Panc1 (cell line): ENCODE measurements around the gene SOCS1. TPM values are rescaled to one million over a fixed set of nuclear protein-coding genes. Genes with fewer than 3 reads are reported as not detected.

ENCODE experiments used
- ATAC-seq: fragments of 200-7000 bp; cut with Tn5 transposase; 2 replicates; pipeline ENCODE4 v1.9.1; 2020; ENCODE audit warnings: mild to moderate bottlenecking, moderate library complexity
- Bru-seq: library from RNA; stranded (reverse); fragments of 400-500 nt; gene quantifications from one replicate; lab custom pipeline; 2021; lab: Mats Ljungman, UMichigan
- BruChase-seq, 2 experiments: library from RNA; stranded (reverse); fragments of 400-500 nt; gene quantifications; one replicate each; lab custom pipeline; 2021; lab: Mats Ljungman, UMichigan
- BruUV-seq: library from RNA; stranded (reverse); fragments of 400-500 nt; replicated peaks from 2 replicates; lab custom pipeline; 2021; lab: Mats Ljungman, UMichigan
- CTCF ChIA-PET: fragments of 300-600 bp; sonication (Branson Sonifier 250); formaldehyde crosslinking; loops from one replicate; lab custom pipeline; 2022; ENCODE audit warnings: antibody characterized with exemption; lab: Charles Lee
- POLR2A ChIA-PET: fragments of 300-600 bp; sonication (Branson Sonifier 250); formaldehyde crosslinking; loops from one replicate; lab custom pipeline; 2022; ENCODE audit warnings: antibody characterized with exemption; lab: Charles Lee
- DNase-seq: peaks from one replicate; pipeline ENCODE4 v3.0.0-alpha.2; 2010; ENCODE audit warnings: low read depth, low spot score
- H3K27ac ChIP-seq: 2 replicates; pipeline ENCODE4 v1.5.1; 2011; ENCODE audit warnings: mild to moderate bottlenecking, low read length, inconsistent platforms
- H3K27me3 ChIP-seq: fragments of 200-500 bp; sonication (Bioruptor generic); 2 replicates; pipeline ENCODE4 v1.6.0; 2014; ENCODE audit warnings: low read length, inconsistent platforms; ENCODE audit not compliant: control insufficient read depth, insufficient read depth
- H3K36me3 ChIP-seq: fragments of 200-500 bp; sonication (Bioruptor generic); 2 replicates; pipeline ENCODE4 v1.5.1; 2014; ENCODE audit warnings: inconsistent platforms, mild to moderate bottlenecking, low read length, moderate library complexity; ENCODE audit not compliant: control insufficient read depth, insufficient read depth
- H3K4me1 ChIP-seq: 2 replicates; pipeline ENCODE4 v1.5.1; 2011; ENCODE audit warnings: inconsistent platforms, mild to moderate bottlenecking, low read length, moderate library complexity; ENCODE audit not compliant: control insufficient read depth, insufficient read depth
- H3K4me3 ChIP-seq, 2 experiments: 2 replicates each; pipeline ENCODE4 v1.5.1; 2011 to 2012; ENCODE audit warnings: low read depth in 2 of 2, low read length in 2 of 2, mild to moderate bottlenecking in 2 of 2, inconsistent platforms in 1 of 2, moderate library complexity in 1 of 2
- H3K9me3 ChIP-seq: fragments of 200-500 bp; sonication (Bioruptor generic); 2 replicates; pipeline ENCODE4 v1.5.1; 2014; ENCODE audit warnings: low read depth, mild to moderate bottlenecking, inconsistent platforms, low read length, moderate library complexity; ENCODE audit not compliant: control insufficient read depth, insufficient read depth
- CTCF ChIP-seq: fragments of 450-650 bp; IDR thresholded peaks from 2 replicates; pipeline ENCODE4 v1.5.1; 2017; ENCODE audit warnings: mild to moderate bottlenecking
- POLR2AphosphoS5 ChIP-seq: IDR thresholded peaks from 2 replicates; pipeline ENCODE4 v1.6.1; 2012; ENCODE audit warnings: mild to moderate bottlenecking, low read depth, low read length, moderate library complexity
- REST ChIP-seq, 2 experiments: IDR thresholded peaks; 2 replicates each; pipeline ENCODE4 v1.6.1; 2011 to 2012; ENCODE audit warnings: low read depth in 2 of 2, control low read depth in 1 of 2, low read length in 1 of 2, mild to moderate bottlenecking in 1 of 2, moderate library complexity in 1 of 2; ENCODE audit not compliant: insufficient read depth in 1 of 2
- SIN3A ChIP-seq: IDR thresholded peaks from 2 replicates; pipeline ENCODE4 v1.6.1; 2012; ENCODE audit warnings: low read depth, mild to moderate bottlenecking, low read length, moderate library complexity, borderline replicate concordance; ENCODE audit not compliant: insufficient read depth
- TCF7L2 ChIP-seq: IDR thresholded peaks from 2 replicates; pipeline ENCODE4 v1.6.1; 2011; ENCODE audit warnings: mild to moderate bottlenecking, low read depth, low read length, inconsistent platforms
- in situ Hi-C: cut with HindIII; loops from 2 replicates; pipeline ENCODE4 v1.10.0; 2016; ENCODE audit warnings: low sequenced_read_pairs, low pct_unique_long_range_greater_than_20kb
- intact Hi-C: fragments of 100-400 bp; cut with micrococcal nuclease; formaldehyde crosslinking; loops from one replicate; pipeline ENCODE4 v1.10.0; 2022; ENCODE audit not compliant: unreplicated experiment
- long read RNA-seq: library from polyadenylated mRNA; unstranded; transcript quantifications from one replicate; pipeline ENCODE4 v2.0.0, GENCODE V29; 2021; ENCODE audit not compliant: unreplicated experiment
- polyA plus RNA-seq: library from polyadenylated mRNA; unstranded; fragments of >200 nt; gene quantifications from one replicate; pipeline ENCODE4 v1.2.1, GENCODE V29; 2012; ENCODE audit warnings: missing spikeins; ENCODE audit not compliant: insufficient read length
- total RNA-seq: library from RNA; stranded (reverse); gene quantifications from one replicate; pipeline ENCODE4 v1.2.1, GENCODE V29; 2021; ENCODE audit not compliant: unreplicated experiment

SOCS1 gene
- 4.8 TPM for total RNA-seq
- 3.8 TPM for polyA plus RNA-seq
- Bru-seq, nascent RNA: percentile 42 among the genes with signal in this experiment
- BruChase-seq, experiment 1, labeled RNA remaining after a 2-hour chase: percentile 44 among the genes with signal in this experiment
- BruChase-seq, experiment 2, labeled RNA remaining after a 6-hour chase: percentile 36 among the genes with signal in this experiment
- long read RNA-seq, partial matches to known transcripts: 0 of 4 reads
- long read RNA-seq, other reads (novel, unspliced or antisense): 0 of 4 reads

- intact Hi-C loops: loop anchor here (5.0 kb wide), 2 partner anchors 101 to 304 kb away; no protein-coding TSS in a partner anchor
- ChIA-PET POLR2A (interaction anchor here (0.6 to 1.3 kb wide), 12 partner anchors 10 to 289 kb away, joined by 3 to 8 read pairs (median 4); no protein-coding TSS in a partner anchor), CTCF (interaction anchor here (0.5 to 2.3 kb wide), 20 partner anchors 9 to 292 kb away, joined by 3 to 17 read pairs (median 4); no protein-coding TSS in a partner anchor)
- ATAC-seq (peak; percentile 85), DNase-seq (no peak)
- in situ Hi-C loops: no loop called here
- no TSS peak for BruUV-seq
- H3K4me3 ChIP-seq: peak within 1 kb of the TSS; percentile 70 to 78
- peaks cover 15% of the 10 kb centered on the region for H3K4me1 ChIP-seq
- peak within 1 kb of the TSS; percentile 83 for H3K27ac ChIP-seq
- no peaks in the 10 kb centered on the region for H3K36me3 ChIP-seq
- TF ChIP-seq TCF7L2 (no peak), SIN3A (peak; percentile 70; the same call in 1 of the 2 replicates), POLR2AphosphoS5 (peak; percentile 97), REST (IDR thresholded peaks at IDR 0.05; ENCODE audit: insufficient read depth in 1 of 2, low read depth in 2 of 2, low read length in 1 of 2) (no peak), CTCF (peak; percentile 98)
- H3K27me3 ChIP-seq: no peaks in the 10 kb centered on the region
- no peaks in the 10 kb centered on the region for H3K9me3 ChIP-seq
Measured at GRCh38 chr16:11255737-11256660, at the start of gene SOCS1. Gene SOCS1 (minus strand): TSS chr16:11256204. CDS start chr16:11255478, 726 bp downstream.

GRCh38 chr16:11303405-11304138, 47.6 kb upstream of the SOCS1 start:
- no peak for DNase-seq
- BruUV-seq: no TSS peak
- Histone ChIP-seq H3K27ac (no peak overlapping the region), H3K9me3 (no peaks in the 10 kb centered on the region), H3K4me1 (peaks cover 3% of the 10 kb centered on the region; the same call in 1 of the 2 replicates), H3K36me3 (no peaks in the 10 kb centered on the region), H3K27me3 (no peaks in the 10 kb centered on the region), H3K4me3 (no peak overlapping the region)
- TF ChIP-seq POLR2AphosphoS5: no peak
- TF ChIP-seq REST (IDR thresholded peaks at IDR 0.05; ENCODE audit: insufficient read depth in 1 of 2, low read depth in 2 of 2, low read length in 1 of 2): no peak
- POLR2A ChIA-PET: no interaction called here
- intact Hi-C loops: no loop called here
- ATAC-seq: no peak
- CTCF ChIA-PET: no interaction called here
- in situ Hi-C loops: no loop called here
